GM23248 (cell line): ENCODE data around the gene SIPA1. TPM values are rescaled to one million over a fixed set of nuclear protein-coding genes. Genes with fewer than 3 reads are reported as not detected.

Experiments used
- DNase-seq: peaks from one replicate; pipeline ENCODE4 v3.0.0-alpha.2; 2015
- H2AFZ ChIP-seq: fragments of 200-600 bp; sonication (generic); 2 replicates; pipeline ENCODE4 v1.6.1; 2016; ENCODE audit warnings: antibody characterized with exemption
- H3F3A ChIP-seq: fragments of 200-600 bp; sonication (generic); 2 replicates; pipeline ENCODE4 v1.6.1; 2016; ENCODE audit warnings: mild to moderate bottlenecking, antibody characterized with exemption, mixed run types; ENCODE audit not compliant: insufficient read depth
- H3K27ac ChIP-seq: fragments of 200-600 bp; sonication (generic); 2 replicates; pipeline ENCODE4 v1.5.1; 2016; ENCODE audit warnings: mild to moderate bottlenecking
- H3K27me3 ChIP-seq: fragments of 200-600 bp; sonication (generic); replicated peaks from 2 replicates; pipeline ENCODE4 v1.6.1; 2016; ENCODE audit warnings: mild to moderate bottlenecking; ENCODE audit not compliant: insufficient read depth
- H3K36me3 ChIP-seq: fragments of 200-600 bp; sonication (generic); 2 replicates; pipeline ENCODE4 v1.6.1; 2016; ENCODE audit warnings: low read depth, mild to moderate bottlenecking
- H3K4me1 ChIP-seq: fragments of 200-600 bp; sonication (generic); 2 replicates; pipeline ENCODE4 v1.6.1; 2016; ENCODE audit warnings: mild to moderate bottlenecking; ENCODE audit not compliant: insufficient read depth
- H3K4me2 ChIP-seq: fragments of 200-600 bp; sonication (generic); one replicate; pipeline ENCODE4 v1.6.1; 2016; ENCODE audit warnings: mild to moderate bottlenecking; ENCODE audit not compliant: unreplicated experiment
- H3K4me3 ChIP-seq: fragments of 200-600 bp; sonication (generic); 2 replicates; pipeline ENCODE4 v1.5.1; 2016; ENCODE audit warnings: mild to moderate bottlenecking
- H3K79me2 ChIP-seq: fragments of 200-600 bp; sonication (generic); 2 replicates; pipeline ENCODE4 v1.6.1; 2016; ENCODE audit warnings: mild to moderate bottlenecking; ENCODE audit not compliant: insufficient read depth
- H3K9ac ChIP-seq: fragments of 200-600 bp; sonication (generic); 2 replicates; pipeline ENCODE4 v1.6.1; 2016; ENCODE audit warnings: mild to moderate bottlenecking
- H3K9me2 ChIP-seq: fragments of 200-600 bp; sonication (generic); 2 replicates; pipeline ENCODE4 v1.6.1; 2016; ENCODE audit warnings: mixed run types, mild to moderate bottlenecking, moderate library complexity; ENCODE audit not compliant: insufficient read depth
- H3K9me3 ChIP-seq: fragments of 200-600 bp; sonication (generic); one replicate; pipeline ENCODE4 v1.6.1; 2017; ENCODE audit warnings: low read depth
- H4K20me1 ChIP-seq: fragments of 200-600 bp; sonication (generic); 2 replicates; pipeline ENCODE4 v1.6.0; 2016; ENCODE audit not compliant: insufficient read depth
- EZH2 ChIP-seq: fragments of 200-600 bp; sonication (generic); IDR thresholded peaks from 2 replicates; pipeline ENCODE4 v1.6.1; 2018; ENCODE audit warnings: antibody characterized with exemption, mild to moderate bottlenecking; ENCODE audit not compliant: insufficient read depth, poor library complexity, severe bottlenecking
- EZH2phosphoT487 ChIP-seq: fragments of 200-600 bp; sonication (generic); IDR thresholded peaks from 2 replicates; pipeline ENCODE4 v1.6.1; 2018; ENCODE audit warnings: antibody characterized with exemption, moderate library complexity, mild to moderate bottlenecking, low read depth; ENCODE audit not compliant: insufficient read depth
- WGBS, 2 experiments: methylation state at CpG; one replicate each; pipeline ENCODE4 v1.1.6; 2015 to 2017; ENCODE audit warnings: low lambda C conversion rate in 2 of 2, low coverage in 1 of 2; ENCODE audit errors: missing lambda C conversion rate in 2 of 2; 5-methylcytosine and 5-hydroxymethylcytosine counted together
- in situ Hi-C: fragments of 300-500 bp; cut with MboI; formaldehyde crosslinking; loops from 2 replicates; pipeline ENCODE4 v1.15.0; 2020
- polyA plus RNA-seq: library from polyadenylated mRNA; unstranded; fragments of >200 nt; fragmentation: Nextera tagmentation; extraction: Ambion mirVana; gene quantifications from 2 replicates; pipeline ENCODE4 v1.2.1, GENCODE V29; 2016
- total RNA-seq: library from RNA; depleted of rRNA; stranded (reverse); fragments of >200 nt; shearing (Covaris generic); gene quantifications from 2 replicates; pipeline ENCODE4 v1.2.3, GENCODE V29; 2014

Gene SIPA1
- total and polyA plus RNA-seq, 2 experiments from 2014 or later, result 13.0 to 15.9 TPM

DNA sequence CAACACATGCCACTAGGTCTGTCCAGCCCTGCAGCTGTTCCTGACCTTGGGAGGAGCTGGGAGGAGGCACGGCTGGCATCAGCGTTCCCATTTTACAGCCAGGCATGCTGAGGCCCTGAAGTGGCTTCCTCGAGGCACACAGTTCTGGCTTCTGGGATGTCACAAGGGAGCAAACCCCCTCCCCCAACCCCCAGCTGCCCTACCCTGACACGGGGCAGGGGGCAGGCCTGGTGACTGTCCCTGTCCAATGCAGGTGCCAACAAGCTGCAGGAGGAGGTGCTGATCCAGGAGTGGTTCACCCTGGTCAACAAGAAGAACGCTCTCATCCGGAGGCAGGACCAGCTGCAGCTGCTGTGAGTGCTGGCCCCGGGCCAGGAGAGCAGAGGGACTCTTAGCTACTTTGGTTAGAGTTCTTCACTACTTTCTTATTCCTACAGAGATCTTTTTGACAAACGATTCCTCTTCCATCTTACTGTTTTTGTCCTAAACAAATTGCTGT, 47.6 kb upstream of the SIPA1 start:
- TF ChIP-seq EZH2 (no peak), EZH2phosphoT487 (no peak)
- Histone ChIP-seq H2AFZ (no peak overlapping the region), H3K9me3 (no peaks in the 10 kb centered on the region), H3K4me3 (no peak overlapping the region), H3K27ac (no peak overlapping the region), H3K9ac (no peak overlapping the region), H3K4me2 (no peak overlapping the region), H4K20me1 (no peaks in the 10 kb centered on the region), H3K36me3 (0 out of 2 replicates have a peak, but pooled peaks cover 6% of the 10 kb centered on the region), H3K4me1 (no peaks in the 10 kb centered on the region), H3K27me3 (no peaks in the 10 kb centered on the region), H3F3A (peaks cover 14% of the 10 kb centered on the region), H3K9me2 (no peaks in the 10 kb centered on the region), H3K79me2 (no peaks in the 10 kb centered on the region)
- in situ Hi-C loops, result no loop called here
- WGBS, 2 experiments, result 74 to 77% methylated on average over 8 of the region's 8 CpGs
- no peak for DNase-seq

DNA sequence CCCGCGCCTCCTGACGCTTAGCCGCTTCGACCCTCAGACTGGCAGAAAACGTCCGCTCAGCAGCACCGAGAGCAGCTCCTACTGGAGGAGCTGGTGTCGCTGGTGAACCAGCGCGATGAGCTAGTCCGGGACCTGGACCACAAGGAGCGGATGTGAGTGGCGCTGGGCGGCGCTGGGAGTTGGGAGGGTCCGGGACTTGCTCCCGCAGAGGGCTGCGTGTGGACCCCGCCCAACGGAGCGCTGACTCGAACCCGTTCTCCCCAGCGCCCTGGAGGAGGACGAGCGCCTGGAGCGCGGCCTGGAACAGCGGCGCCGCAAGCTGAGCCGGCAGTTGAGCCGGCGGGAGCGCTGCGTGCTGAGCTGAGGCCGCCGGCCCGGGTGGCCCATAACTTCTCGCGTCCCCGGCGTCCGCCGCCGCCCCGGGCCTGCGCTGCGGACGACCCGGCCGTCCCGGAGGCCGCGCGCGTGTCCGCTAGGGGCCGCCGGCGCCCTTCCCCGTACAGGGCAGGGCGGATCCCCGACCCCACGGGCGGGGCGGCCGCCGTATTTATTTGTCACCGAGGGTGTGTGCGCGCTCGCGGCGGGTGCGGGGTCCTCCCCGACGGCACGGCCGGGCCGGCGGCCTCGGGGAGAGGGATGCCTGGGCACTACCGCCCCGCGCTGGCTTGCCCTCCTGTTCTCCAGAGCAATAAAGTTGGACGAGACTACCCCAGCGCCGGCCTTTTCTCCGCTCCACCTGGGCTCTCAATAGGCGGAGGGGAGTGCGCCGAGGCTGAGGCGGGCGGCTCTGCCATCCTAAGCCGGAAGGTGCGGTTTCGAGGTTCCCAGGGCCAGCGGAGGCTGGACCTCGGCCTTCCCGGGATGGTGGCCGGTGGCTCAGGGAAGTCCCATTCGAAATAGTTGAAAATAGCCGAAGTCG, 45.7 kb upstream of the SIPA1 start:
- no peaks in the 10 kb centered on the region for H3K4me1 ChIP-seq
- DNase-seq, result no peak
- H2AFZ ChIP-seq, result no peak overlapping the region
- TF ChIP-seq EZH2phosphoT487, result no peak
- TF ChIP-seq EZH2, result no peak
- H3K4me2 ChIP-seq, result no peak overlapping the region
- no peaks in the 10 kb centered on the region for H3K9me2 ChIP-seq
- no peaks in the 10 kb centered on the region for H3K79me2 ChIP-seq
- in situ Hi-C loops, result no loop called here
- WGBS, 2 experiments, result 87 to 96% methylated on average over 43 to 105 of the region's 106 CpGs
- H3K27ac ChIP-seq, result no peak overlapping the region
- 0 out of 2 replicates have a peak, but pooled peaks cover 6% of the 10 kb centered on the region for H3K36me3 ChIP-seq
- H3F3A ChIP-seq, result peaks cover 14% of the 10 kb centered on the region
- no peaks in the 10 kb centered on the region for H3K27me3 ChIP-seq
- no peaks in the 10 kb centered on the region for H3K9me3 ChIP-seq
- H3K9ac ChIP-seq, result no peak overlapping the region
- no peak overlapping the region for H3K4me3 ChIP-seq
- H4K20me1 ChIP-seq, result no peaks in the 10 kb centered on the region

DNA sequence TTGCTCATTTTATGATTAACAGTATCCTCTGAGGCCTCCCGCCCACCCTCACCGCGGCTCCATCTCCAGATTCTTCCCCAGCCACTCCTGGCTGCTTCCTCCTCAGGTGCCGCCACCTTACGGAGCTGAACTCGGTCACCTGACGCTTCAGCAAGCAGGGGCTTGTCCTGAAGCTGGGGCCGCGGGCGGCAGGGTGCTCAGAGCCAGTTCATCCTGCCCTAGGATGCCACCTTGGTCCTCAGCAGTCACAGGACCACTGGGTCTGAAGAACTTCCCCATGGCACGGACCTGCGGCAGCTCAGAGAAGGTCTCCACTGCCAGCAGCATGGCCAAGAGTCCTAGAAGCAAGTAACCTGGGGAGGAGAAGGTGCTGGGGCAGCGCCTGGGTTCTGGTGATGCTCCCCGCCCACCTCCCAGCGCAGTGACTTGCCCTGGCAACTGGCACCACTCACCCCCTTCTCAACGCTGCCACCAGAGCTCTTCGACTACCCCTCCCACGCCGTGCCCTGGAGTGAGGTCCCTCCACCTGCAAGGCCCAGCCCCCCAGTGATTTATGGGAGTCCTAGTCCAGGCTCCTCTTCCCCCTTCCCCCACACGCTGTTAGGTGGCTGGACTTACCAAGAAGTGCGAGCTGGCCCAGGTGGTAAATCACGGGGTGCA, 44.9 kb upstream of the SIPA1 start:
- no peak overlapping the region for H3K4me2 ChIP-seq

More for the DNA sequence above, 44.9 kb upstream of the SIPA1 start:
- Histone ChIP-seq H3K9me3 (no peaks in the 10 kb centered on the region), H3K27me3 (no peaks in the 10 kb centered on the region), H3K9ac (no peak overlapping the region), H3K4me1 (no peaks in the 10 kb centered on the region), H3K9me2 (no peaks in the 10 kb centered on the region), H3K36me3 (0 out of 2 replicates have a peak, but pooled peaks cover 6% of the 10 kb centered on the region), H2AFZ (no peak overlapping the region), H4K20me1 (no peaks in the 10 kb centered on the region), H3K4me3 (no peak overlapping the region), H3F3A (peaks cover 14% of the 10 kb centered on the region), H3K27ac (no peak overlapping the region), H3K79me2 (no peaks in the 10 kb centered on the region)
- in situ Hi-C loops, result no loop called here
- no peak for DNase-seq
- 94% methylated on average over 19 to 22 of the region's 22 CpGs for WGBS, 2 experiments
- TF ChIP-seq EZH2 (no peak), EZH2phosphoT487 (no peak)
